HepG2 (cell line): ENCODE measurements around the gene FAM169A.

Source experiments
- ATF3 ChIP-seq: sonication (generic); formaldehyde crosslinking; IDR thresholded peaks from 2 replicates; pipeline ENCODE4 v1.4.0; 2020; ENCODE audit warnings: missing genetic modification reagents
- PAWR ChIP-seq: sonication (generic); formaldehyde crosslinking; IDR thresholded peaks from 2 replicates; pipeline ENCODE4 v1.4.0; 2020; ENCODE audit warnings: missing genetic modification reagents, mild to moderate bottlenecking, borderline replicate concordance
- TBX2 ChIP-seq: sonication (generic); formaldehyde crosslinking; IDR thresholded peaks from 2 replicates; pipeline ENCODE4 v1.5.0; 2020; ENCODE audit warnings: missing genetic modification reagents, mild to moderate bottlenecking, borderline replicate concordance
- ZKSCAN1 ChIP-seq: fragments of 150-350 bp; IDR thresholded peaks from 2 replicates; pipeline ENCODE4 v1.6.1; 2014; ENCODE audit warnings: low read length
- TF ChIP-seq, protein P1 (sequence below): sonication (generic); formaldehyde crosslinking; IDR thresholded peaks from 2 replicates; pipeline ENCODE4 v1.5.0; 2020; ENCODE audit warnings: mild to moderate bottlenecking, missing genetic modification reagents, moderate library complexity
- TF ChIP-seq, protein P2 (sequence below): sonication (generic); formaldehyde crosslinking; IDR thresholded peaks from 2 replicates; pipeline ENCODE4 v1.9.0; 2021; ENCODE audit warnings: missing genetic modification reagents, mild to moderate bottlenecking, borderline replicate concordance

DNA sequence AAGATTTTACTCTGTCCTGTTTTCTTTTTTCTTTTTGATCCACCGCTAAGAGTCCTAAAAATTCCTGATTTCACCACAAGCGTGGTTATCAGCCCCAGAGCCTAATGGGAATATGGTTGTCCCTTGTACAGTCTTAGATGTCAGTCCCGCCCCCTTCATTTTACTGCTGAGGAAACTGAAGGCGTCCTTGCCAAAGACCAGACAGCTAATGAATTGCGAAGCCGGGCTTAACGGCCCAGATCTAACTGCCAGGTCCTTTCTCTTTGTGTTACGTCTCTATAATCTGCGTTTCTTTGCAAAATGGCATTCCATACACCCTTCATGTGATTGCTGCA is 98.6 kb downstream of the FAM169A start:
- TF ChIP-seq TBX2 (CRISPR knock-in tag) (no peak), ATF3 (no peak), PAWR (CRISPR knock-in tag) (no peak), ZKSCAN1 (no peak)
- TF ChIP-seq, protein P1, sequence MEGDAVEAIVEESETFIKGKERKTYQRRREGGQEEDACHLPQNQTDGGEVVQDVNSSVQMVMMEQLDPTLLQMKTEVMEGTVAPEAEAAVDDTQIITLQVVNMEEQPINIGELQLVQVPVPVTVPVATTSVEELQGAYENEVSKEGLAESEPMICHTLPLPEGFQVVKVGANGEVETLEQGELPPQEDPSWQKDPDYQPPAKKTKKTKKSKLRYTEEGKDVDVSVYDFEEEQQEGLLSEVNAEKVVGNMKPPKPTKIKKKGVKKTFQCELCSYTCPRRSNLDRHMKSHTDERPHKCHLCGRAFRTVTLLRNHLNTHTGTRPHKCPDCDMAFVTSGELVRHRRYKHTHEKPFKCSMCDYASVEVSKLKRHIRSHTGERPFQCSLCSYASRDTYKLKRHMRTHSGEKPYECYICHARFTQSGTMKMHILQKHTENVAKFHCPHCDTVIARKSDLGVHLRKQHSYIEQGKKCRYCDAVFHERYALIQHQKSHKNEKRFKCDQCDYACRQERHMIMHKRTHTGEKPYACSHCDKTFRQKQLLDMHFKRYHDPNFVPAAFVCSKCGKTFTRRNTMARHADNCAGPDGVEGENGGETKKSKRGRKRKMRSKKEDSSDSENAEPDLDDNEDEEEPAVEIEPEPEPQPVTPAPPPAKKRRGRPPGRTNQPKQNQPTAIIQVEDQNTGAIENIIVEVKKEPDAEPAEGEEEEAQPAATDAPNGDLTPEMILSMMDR (CRISPR knock-in tag) = no peak
- TF ChIP-seq, protein P2, sequence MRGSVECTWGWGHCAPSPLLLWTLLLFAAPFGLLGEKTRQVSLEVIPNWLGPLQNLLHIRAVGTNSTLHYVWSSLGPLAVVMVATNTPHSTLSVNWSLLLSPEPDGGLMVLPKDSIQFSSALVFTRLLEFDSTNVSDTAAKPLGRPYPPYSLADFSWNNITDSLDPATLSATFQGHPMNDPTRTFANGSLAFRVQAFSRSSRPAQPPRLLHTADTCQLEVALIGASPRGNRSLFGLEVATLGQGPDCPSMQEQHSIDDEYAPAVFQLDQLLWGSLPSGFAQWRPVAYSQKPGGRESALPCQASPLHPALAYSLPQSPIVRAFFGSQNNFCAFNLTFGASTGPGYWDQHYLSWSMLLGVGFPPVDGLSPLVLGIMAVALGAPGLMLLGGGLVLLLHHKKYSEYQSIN (CRISPR knock-in tag) = 0 out of 2 replicates have a peak, but pooled peaks have one; percentile 32
